HUES64 (cell line): Measurements from ENCODE around the gene TAS1R3.
A peak's percentile ranks its signal among the peaks of the same experiment; 100 is the strongest.

Source experiments
- H3K27ac ChIP-seq: 2 replicates; pipeline ENCODE4 v1.7.0; 2013; ENCODE audit warnings: low read depth, low read length, inconsistent platforms
- H3K27me3 ChIP-seq: 2 replicates; pipeline ENCODE4 v1.6.1; 2013; ENCODE audit warnings: mild to moderate bottlenecking, low read length; ENCODE audit not compliant: insufficient read depth
- H3K36me3 ChIP-seq: 2 replicates; pipeline ENCODE4 v1.6.1; 2013; ENCODE audit warnings: mild to moderate bottlenecking, low read length; ENCODE audit not compliant: insufficient read depth
- H3K4me1 ChIP-seq: 2 replicates; pipeline ENCODE4 v1.6.1; 2013; ENCODE audit warnings: mild to moderate bottlenecking, low read length, moderate library complexity; ENCODE audit not compliant: insufficient read depth
- H3K4me3 ChIP-seq: 2 replicates; pipeline ENCODE4 v1.5.1; 2013; ENCODE audit warnings: mild to moderate bottlenecking, low read length, moderate library complexity
- H3K9ac ChIP-seq: 2 replicates; pipeline ENCODE4 v1.6.1; 2013; ENCODE audit warnings: mild to moderate bottlenecking, low read depth, low read length
- H3K9me3 ChIP-seq: 2 replicates; pipeline ENCODE4 v1.6.1; 2013; ENCODE audit warnings: low read depth, low read length; ENCODE audit not compliant: insufficient read depth
- WGBS: fragments of 150-250, 120-280 bp; methylation state at CpG from one replicate; pipeline ENCODE4 v1.1.7; 2013; ENCODE audit warnings: missing lambda C conversion rate; 5-methylcytosine and 5-hydroxymethylcytosine counted together

The TAS1R3 gene

DNA sequence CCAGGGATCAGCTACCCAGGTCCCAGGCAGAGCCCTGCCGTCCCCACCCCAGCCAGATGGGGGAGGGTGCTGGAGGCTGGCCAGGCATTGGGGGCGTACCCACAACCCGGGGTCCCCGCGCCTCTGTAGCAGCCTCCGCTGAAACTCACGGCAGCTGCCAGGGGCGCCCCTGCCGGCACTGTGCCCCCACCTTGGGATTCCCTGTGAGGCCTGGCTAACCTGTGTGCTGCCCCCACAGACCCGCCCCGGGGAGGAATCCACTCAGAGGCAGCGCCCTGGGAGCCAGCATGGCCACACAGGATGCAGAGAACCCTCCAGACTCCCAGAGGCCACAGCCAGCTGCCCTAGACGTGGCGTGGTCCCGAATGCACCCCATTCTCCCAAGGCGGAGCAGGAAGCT, 14.3 kb downstream of the TAS1R3 start:
- WGBS: 93% methylated on average over 16 of the region's 16 CpGs
- H3K4me1 ChIP-seq: peaks cover 3% of the 10 kb centered on the region; the same call in 1 of the 2 replicates
- no peak overlapping the region for H3K4me3 ChIP-seq
- no peaks in the 10 kb centered on the region for H3K9me3 ChIP-seq
- peaks cover 15% of the 10 kb centered on the region for H3K36me3 ChIP-seq
- H3K27me3 ChIP-seq: no peaks in the 10 kb centered on the region
- peak overlapping the region; percentile 27; the same call in 1 of the 2 replicates for H3K9ac ChIP-seq
- no peak overlapping the region for H3K27ac ChIP-seq

DNA sequence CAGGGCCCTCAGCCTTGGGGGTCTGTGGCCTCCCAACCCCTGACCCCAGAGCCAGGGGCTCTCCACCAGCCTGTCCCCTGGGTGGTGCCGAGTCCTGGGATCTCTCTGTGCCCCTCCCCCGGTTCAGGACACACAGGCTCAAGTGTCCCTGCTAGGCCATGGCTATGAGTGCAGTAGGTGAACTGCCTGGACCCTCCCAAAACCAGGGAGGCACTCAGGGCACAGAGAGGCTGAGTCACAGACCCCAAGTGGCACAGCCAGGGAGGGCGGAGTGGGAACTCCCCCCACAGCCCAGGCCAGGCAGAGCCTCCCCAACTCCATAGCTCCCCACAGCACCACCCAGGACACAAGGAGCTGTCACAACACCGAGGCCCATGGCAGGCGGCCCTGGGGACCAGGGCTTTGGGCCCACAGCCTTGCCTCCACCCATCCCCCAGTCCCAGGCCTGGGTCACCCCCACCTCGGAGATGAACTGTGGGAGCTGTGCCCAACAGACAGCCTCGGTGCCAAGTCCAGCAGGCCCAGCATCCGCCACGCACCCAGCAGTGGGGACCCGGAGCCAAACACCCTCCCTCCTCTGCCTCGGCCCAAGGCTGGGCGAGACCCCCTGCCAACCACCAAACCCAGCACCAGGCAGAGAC, 14.9 kb downstream of the TAS1R3 start:
- Histone ChIP-seq H3K9me3 (no peaks in the 10 kb centered on the region), H3K27ac (no peak overlapping the region), H3K9ac (peak overlapping the region; percentile 27; the same call in 1 of the 2 replicates), H3K4me1 (peaks cover 3% of the 10 kb centered on the region; the same call in 1 of the 2 replicates), H3K27me3 (no peaks in the 10 kb centered on the region), H3K36me3 (peaks cover 9% of the 10 kb centered on the region), H3K4me3 (no peak overlapping the region)
- WGBS: 95% methylated on average over 12 of the region's 12 CpGs

DNA sequence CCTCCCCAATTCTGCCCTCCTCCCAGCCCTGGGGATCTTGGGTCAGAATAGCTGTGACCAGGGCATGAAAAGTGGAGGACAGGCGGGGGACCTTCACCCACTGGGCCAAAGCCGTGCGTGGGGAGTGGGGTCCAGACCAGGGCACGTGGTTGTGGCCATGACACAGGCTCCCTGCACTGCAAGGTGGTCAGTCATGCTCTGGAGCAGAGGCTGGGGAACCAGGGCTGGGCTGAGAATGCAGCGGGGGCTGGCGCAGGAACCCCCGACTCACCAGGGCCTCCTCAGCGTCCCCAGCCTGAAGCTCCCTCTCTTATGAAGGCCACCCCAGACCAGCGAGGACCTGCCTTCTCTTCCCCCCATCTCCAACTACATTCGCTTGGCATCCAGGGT, 15.4 kb downstream of the TAS1R3 start:
- Histone ChIP-seq H3K27me3 (no peaks in the 10 kb centered on the region), H3K4me3 (no peak overlapping the region), H3K9me3 (no peaks in the 10 kb centered on the region), H3K36me3 (peaks cover 4% of the 10 kb centered on the region), H3K9ac (no peak overlapping the region), H3K4me1 (peaks cover 5% of the 10 kb centered on the region; the same call in 1 of the 2 replicates), H3K27ac (no peak overlapping the region)
- 97% methylated on average over 10 of the region's 10 CpGs for WGBS

DNA sequence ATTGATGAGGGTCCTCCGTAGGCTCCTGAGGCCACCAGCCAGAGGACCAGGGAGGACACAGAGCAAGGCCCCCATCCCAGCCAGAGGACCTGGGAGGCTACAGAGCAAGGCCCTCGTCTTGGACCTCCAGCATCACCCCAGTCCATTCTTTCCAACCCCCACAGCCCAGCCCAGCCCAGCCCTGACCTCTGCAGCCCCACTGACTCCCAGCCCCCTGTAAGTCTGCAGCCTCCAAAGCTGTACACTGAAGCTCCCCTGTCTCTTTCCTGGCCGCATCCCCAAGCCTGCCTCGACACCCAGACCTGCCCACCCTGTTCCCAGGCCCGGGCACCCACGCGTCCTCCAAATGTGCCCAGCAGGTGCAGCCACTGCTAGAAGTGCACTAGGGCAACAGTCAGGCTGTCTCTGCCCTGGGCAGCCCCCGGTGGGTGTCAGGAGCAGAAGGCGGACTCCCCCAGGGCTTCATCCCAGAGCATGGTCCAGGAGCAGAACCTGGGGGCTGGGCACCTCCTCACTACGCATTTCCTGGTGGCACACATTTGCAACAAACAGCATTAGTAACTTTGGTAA, 16.0 kb downstream of the TAS1R3 start:
- no peak overlapping the region for H3K27ac ChIP-seq
- no peaks in the 10 kb centered on the region for H3K36me3 ChIP-seq
- H3K4me1 ChIP-seq: peaks cover 8% of the 10 kb centered on the region; the same call in 1 of the 2 replicates
- WGBS: 89% methylated on average over 10 of the region's 10 CpGs
- no peaks in the 10 kb centered on the region for H3K27me3 ChIP-seq
- peak overlapping the region; percentile 86; the same call in 1 of the 2 replicates for H3K4me3 ChIP-seq
- no peak overlapping the region for H3K9ac ChIP-seq
- H3K9me3 ChIP-seq: no peaks in the 10 kb centered on the region

GRCh38 chr1:1347663-1348419, 16.8 kb downstream of the TAS1R3 start:
- no peak overlapping the region; the same call in 1 of the 2 replicates for H3K27ac ChIP-seq
- H3K4me3 ChIP-seq: peak overlapping the region; percentile 86
- WGBS: 20% methylated on average over 26 of the region's 26 CpGs
- H3K4me1 ChIP-seq: peaks cover 8% of the 10 kb centered on the region; the same call in 1 of the 2 replicates
- no peaks in the 10 kb centered on the region for H3K36me3 ChIP-seq
- H3K9ac ChIP-seq: peak overlapping the region; percentile 83
- no peaks in the 10 kb centered on the region for H3K9me3 ChIP-seq
- H3K27me3 ChIP-seq: no peaks in the 10 kb centered on the region

- Histone ChIP-seq H3K9me3 (no peaks in the 10 kb centered on the region), H3K4me1 (peaks cover 8% of the 10 kb centered on the region; the same call in 1 of the 2 replicates), H3K27ac (no peak overlapping the region; the same call in 1 of the 2 replicates), H3K9ac (peak overlapping the region; percentile 83), H3K27me3 (no peaks in the 10 kb centered on the region), H3K36me3 (no peaks in the 10 kb centered on the region), H3K4me3 (peak overlapping the region; percentile 86)
- under 1% methylated on average over 109 of the region's 109 CpGs for WGBS
Measured at GRCh38 chr1:1348420-1349255, 17.6 kb downstream of the TAS1R3 start.

- no peaks in the 10 kb centered on the region for H3K36me3 ChIP-seq
- no peaks in the 10 kb centered on the region for H3K9me3 ChIP-seq
- H3K9ac ChIP-seq: peak within 1 kb of the TSS; percentile 96
- H3K4me3 ChIP-seq: peak within 1 kb of the TSS; percentile 95
- H3K4me1 ChIP-seq: peaks cover 8% of the 10 kb centered on the region; the same call in 1 of the 2 replicates
- WGBS: under 1% methylated on average over 117 of the region's 122 CpGs
- H3K27ac ChIP-seq: peak within 1 kb of the TSS; percentile 89
- peaks cover under 1% of the 10 kb centered on the region; the same call in 1 of the 2 replicates for H3K27me3 ChIP-seq
Measured at GRCh38 chr1:1349256-1350012, 18.4 kb downstream of the TAS1R3 start, which contains the start of gene DVL1. Gene DVL1 (minus strand): TSS chr1:1349418. CDS start chr1:1349065, 353 bp downstream.

DNA sequence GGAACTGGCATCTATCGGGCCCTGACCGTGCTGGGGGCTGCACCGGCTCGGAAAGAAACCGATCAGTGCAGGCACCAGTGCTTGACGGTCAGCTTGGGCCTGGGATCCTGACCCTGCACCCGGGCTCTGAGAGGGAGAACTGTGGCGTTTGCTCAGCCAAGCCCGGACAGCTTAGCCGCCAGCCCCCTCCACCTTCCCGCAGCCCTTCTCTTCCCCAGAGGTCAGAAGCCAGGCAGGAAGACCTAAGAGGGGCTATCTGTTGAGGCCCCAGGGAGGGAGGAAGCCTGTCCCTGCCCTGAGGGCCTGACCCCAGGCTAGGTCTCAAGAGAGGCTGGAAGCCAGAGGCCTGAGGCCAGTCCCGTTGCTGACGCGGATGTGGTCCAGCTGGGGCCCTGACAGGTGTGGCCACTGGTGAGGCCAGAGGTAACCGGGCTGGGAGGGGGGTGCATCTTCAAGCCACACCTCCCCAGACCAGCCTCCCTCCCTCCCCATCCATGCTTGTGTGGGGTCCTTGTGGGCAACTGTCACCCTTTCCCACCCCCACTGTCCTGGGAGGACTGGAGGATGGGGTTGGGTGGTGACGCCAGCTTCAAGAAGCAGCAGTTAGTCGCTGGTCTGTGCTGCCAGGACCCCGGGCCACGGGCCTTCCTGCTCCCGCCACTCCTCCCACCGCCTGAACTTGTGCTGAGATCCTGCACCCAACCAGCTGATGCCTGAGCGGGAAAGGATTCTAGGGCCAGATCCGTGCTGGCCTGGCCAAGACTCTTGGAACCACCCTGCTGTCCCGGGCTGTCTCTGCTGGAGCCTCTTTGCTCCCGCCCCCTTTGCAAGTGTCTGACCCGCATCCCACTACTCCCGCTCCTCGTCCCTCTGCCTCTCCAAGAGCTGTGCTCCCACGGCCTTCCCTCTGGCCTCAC, 20.7 kb downstream of the TAS1R3 start:
- Histone ChIP-seq H3K36me3 (no peaks in the 10 kb centered on the region), H3K27ac (peak overlapping the region; percentile 25; the same call in 1 of the 2 replicates), H3K9ac (peak overlapping the region; percentile 19; the same call in 1 of the 2 replicates), H3K4me3 (peak overlapping the region; percentile 47), H3K27me3 (peaks cover 5% of the 10 kb centered on the region; the same call in 1 of the 2 replicates), H3K4me1 (peaks cover 8% of the 10 kb centered on the region; the same call in 1 of the 2 replicates), H3K9me3 (no peaks in the 10 kb centered on the region)
- WGBS: 57% methylated on average over 28 of the region's 29 CpGs

DNA sequence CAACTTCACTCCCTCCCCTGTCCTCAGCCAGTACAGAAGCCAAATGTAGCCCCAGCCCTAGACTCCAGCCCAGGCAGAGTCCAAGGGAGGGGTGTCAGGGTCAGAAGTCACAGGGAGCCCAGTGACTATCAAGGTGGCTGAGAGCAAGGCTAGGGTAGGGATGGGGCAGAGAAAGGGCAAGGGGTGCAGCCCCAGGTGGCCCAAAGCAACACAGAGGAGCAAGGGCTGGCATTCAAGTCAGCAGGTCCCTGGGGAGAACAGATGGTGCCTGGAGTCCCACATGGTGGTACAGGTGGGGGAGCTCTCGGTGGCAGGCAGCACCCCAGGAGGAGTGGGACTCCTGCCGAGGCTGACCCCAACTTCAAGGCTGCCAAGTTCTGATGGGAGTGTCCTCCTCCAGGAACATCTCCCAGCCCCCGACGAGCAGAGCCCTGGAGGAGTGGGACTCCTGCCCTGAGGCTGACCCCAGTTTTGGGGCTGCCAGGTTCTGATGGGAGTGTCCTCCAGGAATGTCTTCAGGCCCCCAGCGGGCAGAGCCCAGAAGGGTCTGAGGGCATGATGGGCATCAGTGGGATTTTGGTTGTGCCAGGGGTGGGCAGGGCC, 21.8 kb downstream of the TAS1R3 start:
- Histone ChIP-seq H3K36me3 (no peaks in the 10 kb centered on the region), H3K4me1 (peaks cover 9% of the 10 kb centered on the region; the same call in 1 of the 2 replicates), H3K9ac (no peak overlapping the region), H3K27me3 (peaks cover 5% of the 10 kb centered on the region; the same call in 1 of the 2 replicates), H3K27ac (no peak overlapping the region), H3K4me3 (no peak overlapping the region), H3K9me3 (no peaks in the 10 kb centered on the region)
- WGBS: 54% methylated on average over 5 of the region's 5 CpGs
